Measurements from ENCODE around the gene TCF12.

The TCF12 gene

GRCh38 chr15:57216288-57216687 is 297.8 kb downstream of the TCF12 start:
- Histone ChIP-seq H3K79me1 (ENCODE audit: low read depth, low read length) (peaks cover 2% of the 10 kb centered on the region), H3K9me3 (replicated peaks in 1 of 2; ENCODE audit: control insufficient read depth in 2 of 2, insufficient read depth in 1 of 2, low read depth in 1 of 2, low read length in 2 of 2) (no peaks in the 10 kb centered on the region), H2AK5ac (ENCODE audit: low read depth, low read length) (no peak overlapping the region), H4K8ac (ENCODE audit: low read depth, low read length) (no peak overlapping the region), H2BK15ac (ENCODE audit: low read length) (no peak overlapping the region), H4K91ac (ENCODE audit: low read depth, low read length, poor library complexity) (no peak overlapping the region), H3K4me3 (ENCODE audit: low read length in 2 of 2) (no peak overlapping the region), H2BK120ac (ENCODE audit: low read depth, low read length) (no peak overlapping the region), H3K14ac (ENCODE audit: low read length) (no peak overlapping the region), H3K23ac (ENCODE audit: low read depth, low read length, poor library complexity) (no peak overlapping the region), H3K18ac (ENCODE audit: low read length) (no peak overlapping the region), H2BK12ac (ENCODE audit: low read length) (no peak overlapping the region), H3K27ac (replicated peaks; ENCODE audit: low read length) (no peak overlapping the region), H2BK5ac (ENCODE audit: low read length) (no peak overlapping the region), H2AFZ (ENCODE audit: low read length) (no peak overlapping the region), H3K9ac (ENCODE audit: low read depth, low read length, poor library complexity) (no peak overlapping the region), H3K4ac (ENCODE audit: low read length) (no peak overlapping the region), H3K36me3 (replicated peaks in 1 of 2; ENCODE audit: control insufficient read depth in 2 of 2, insufficient read depth in 2 of 2, low read length in 2 of 2) (no peaks in the 10 kb centered on the region), H3K27me3 (ENCODE audit: control insufficient read depth in 3 of 3, insufficient read depth in 3 of 3, low read depth in 1 of 3, low read length in 3 of 3) (no peaks in the 10 kb centered on the region), H3K4me2 (ENCODE audit: insufficient read depth, low read length, poor library complexity, severe bottlenecking) (no peak overlapping the region), H3K4me1 (ENCODE audit: control insufficient read depth in 2 of 2, insufficient read depth in 1 of 2, low read depth in 1 of 2, low read length in 2 of 2) (peaks cover 7 to 55% of the 10 kb centered on the region in 2 donors)
- DNase-seq (ENCODE audit: low spot score): no peak
- no CpG with 5 or more reads among the region's 2 CpGs for WGBS, 2 donors (ENCODE audit: extremely low coverage in 2 of 2, insufficient read length in 2 of 2, insufficient replicate concordance in 1 of 2)

- no CpG with 5 or more reads among the region's 7 CpGs for WGBS, 2 donors (ENCODE audit: extremely low coverage in 2 of 2, insufficient read length in 2 of 2, insufficient replicate concordance in 1 of 2)
- Histone ChIP-seq H4K91ac (ENCODE audit: low read depth, low read length, poor library complexity) (no peak overlapping the region), H3K27me3 (ENCODE audit: control insufficient read depth in 3 of 3, insufficient read depth in 3 of 3, low read depth in 1 of 3, low read length in 3 of 3) (no peaks in the 10 kb centered on the region), H3K4me1 (ENCODE audit: control insufficient read depth in 2 of 2, insufficient read depth in 1 of 2, low read depth in 1 of 2, low read length in 2 of 2) (peaks cover 7 to 50% of the 10 kb centered on the region in 2 donors), H3K14ac (ENCODE audit: low read length) (no peak overlapping the region), H3K9ac (ENCODE audit: low read depth, low read length, poor library complexity) (no peak overlapping the region), H2BK120ac (ENCODE audit: low read depth, low read length) (no peak overlapping the region), H2BK15ac (ENCODE audit: low read length) (no peak overlapping the region), H3K4ac (ENCODE audit: low read length) (no peak overlapping the region), H3K9me3 (replicated peaks in 1 of 2; ENCODE audit: control insufficient read depth in 2 of 2, insufficient read depth in 1 of 2, low read depth in 1 of 2, low read length in 2 of 2) (no peaks in the 10 kb centered on the region), H3K23ac (ENCODE audit: low read depth, low read length, poor library complexity) (no peak overlapping the region), H3K4me2 (ENCODE audit: insufficient read depth, low read length, poor library complexity, severe bottlenecking) (peak overlapping the region; percentile 26), H2AFZ (ENCODE audit: low read length) (no peak overlapping the region), H2BK5ac (ENCODE audit: low read length) (no peak overlapping the region), H3K36me3 (replicated peaks in 1 of 2; ENCODE audit: control insufficient read depth in 2 of 2, insufficient read depth in 2 of 2, low read length in 2 of 2) (no peaks in the 10 kb centered on the region), H2BK12ac (ENCODE audit: low read length) (no peak overlapping the region), H2AK5ac (ENCODE audit: low read depth, low read length) (no peak overlapping the region), H3K27ac (replicated peaks; ENCODE audit: low read length) (peak overlapping the region; percentile 37), H3K4me3 (ENCODE audit: low read length in 2 of 2) (peak overlapping the region in 1 of 2 donors; percentile 94), H3K79me1 (ENCODE audit: low read depth, low read length) (no peaks in the 10 kb centered on the region), H3K18ac (ENCODE audit: low read length) (no peak overlapping the region), H4K8ac (ENCODE audit: low read depth, low read length) (no peak overlapping the region)
- DNase-seq (ENCODE audit: low spot score): peak; percentile 33
Measured at GRCh38 chr15:57217778-57218598, 299.5 kb downstream of the TCF12 start.

- DNase-seq (ENCODE audit: low spot score): peak; percentile 31
- Histone ChIP-seq H2BK12ac (ENCODE audit: low read length) (no peak overlapping the region), H3K9ac (ENCODE audit: low read depth, low read length, poor library complexity) (no peak overlapping the region), H3K4me1 (ENCODE audit: control insufficient read depth in 2 of 2, insufficient read depth in 1 of 2, low read depth in 1 of 2, low read length in 2 of 2) (peaks cover 7 to 41% of the 10 kb centered on the region in 2 donors), H3K36me3 (replicated peaks in 1 of 2; ENCODE audit: control insufficient read depth in 2 of 2, insufficient read depth in 2 of 2, low read length in 2 of 2) (no peaks in the 10 kb centered on the region), H3K79me1 (ENCODE audit: low read depth, low read length) (no peaks in the 10 kb centered on the region), H3K18ac (ENCODE audit: low read length) (no peak overlapping the region), H3K4me3 (ENCODE audit: low read length in 2 of 2) (peak overlapping the region in 1 of 2 donors; percentile 94), H2AFZ (ENCODE audit: low read length) (no peak overlapping the region), H2BK15ac (ENCODE audit: low read length) (no peak overlapping the region), H3K27ac (replicated peaks; ENCODE audit: low read length) (no peak overlapping the region), H2BK120ac (ENCODE audit: low read depth, low read length) (no peak overlapping the region), H4K8ac (ENCODE audit: low read depth, low read length) (no peak overlapping the region), H3K4me2 (ENCODE audit: insufficient read depth, low read length, poor library complexity, severe bottlenecking) (no peak overlapping the region), H2AK5ac (ENCODE audit: low read depth, low read length) (no peak overlapping the region), H3K14ac (ENCODE audit: low read length) (no peak overlapping the region), H3K23ac (ENCODE audit: low read depth, low read length, poor library complexity) (no peak overlapping the region), H2BK5ac (ENCODE audit: low read length) (no peak overlapping the region), H4K91ac (ENCODE audit: low read depth, low read length, poor library complexity) (no peak overlapping the region), H3K4ac (ENCODE audit: low read length) (no peak overlapping the region), H3K27me3 (ENCODE audit: control insufficient read depth in 3 of 3, insufficient read depth in 3 of 3, low read depth in 1 of 3, low read length in 3 of 3) (no peaks in the 10 kb centered on the region), H3K9me3 (replicated peaks in 1 of 2; ENCODE audit: control insufficient read depth in 2 of 2, insufficient read depth in 1 of 2, low read depth in 1 of 2, low read length in 2 of 2) (no peaks in the 10 kb centered on the region)
- no CpG with 5 or more reads among the region's 2 CpGs for WGBS, 2 donors (ENCODE audit: extremely low coverage in 2 of 2, insufficient read length in 2 of 2, insufficient replicate concordance in 1 of 2)
Measured at GRCh38 chr15:57218826-57219576, 300.6 kb downstream of the TCF12 start.

- no peak overlapping the region for H2BK12ac ChIP-seq (ENCODE audit: low read length)
- WGBS, 2 donors (ENCODE audit: extremely low coverage in 2 of 2, insufficient read length in 2 of 2, insufficient replicate concordance in 1 of 2): no CpG with 5 or more reads among the region's 2 CpGs
- no peak overlapping the region for H2BK120ac ChIP-seq (ENCODE audit: low read depth, low read length)
- DNase-seq (ENCODE audit: low spot score): no peak
- H3K9ac ChIP-seq (ENCODE audit: low read depth, low read length, poor library complexity): no peak overlapping the region
- no peak overlapping the region for H3K4me2 ChIP-seq (ENCODE audit: insufficient read depth, low read length, poor library complexity, severe bottlenecking)
- peak overlapping the region in 1 of 2 donors; percentile 94 for H3K4me3 ChIP-seq (ENCODE audit: low read length in 2 of 2)
- H4K91ac ChIP-seq (ENCODE audit: low read depth, low read length, poor library complexity): no peak overlapping the region
- H2BK15ac ChIP-seq (ENCODE audit: low read length): no peak overlapping the region
- no peak overlapping the region for H3K4ac ChIP-seq (ENCODE audit: low read length)
- H2AK5ac ChIP-seq (ENCODE audit: low read depth, low read length): no peak overlapping the region
- no peak overlapping the region for H3K27ac ChIP-seq (replicated peaks; ENCODE audit: low read length)
- no peak overlapping the region for H2AFZ ChIP-seq (ENCODE audit: low read length)
- H3K23ac ChIP-seq (ENCODE audit: low read depth, low read length, poor library complexity): no peak overlapping the region
- H3K4me1 ChIP-seq (ENCODE audit: control insufficient read depth in 2 of 2, insufficient read depth in 1 of 2, low read depth in 1 of 2, low read length in 2 of 2): peaks cover 7 to 32% of the 10 kb centered on the region in 2 donors
- no peaks in the 10 kb centered on the region for H3K27me3 ChIP-seq (ENCODE audit: control insufficient read depth in 3 of 3, insufficient read depth in 3 of 3, low read depth in 1 of 3, low read length in 3 of 3)
- H3K18ac ChIP-seq (ENCODE audit: low read length): no peak overlapping the region
- no peak overlapping the region for H2BK5ac ChIP-seq (ENCODE audit: low read length)
- H3K79me1 ChIP-seq (ENCODE audit: low read depth, low read length): no peaks in the 10 kb centered on the region
- H3K36me3 ChIP-seq (replicated peaks in 1 of 2; ENCODE audit: control insufficient read depth in 2 of 2, insufficient read depth in 2 of 2, low read length in 2 of 2): no peaks in the 10 kb centered on the region
- H3K9me3 ChIP-seq (replicated peaks in 1 of 2; ENCODE audit: control insufficient read depth in 2 of 2, insufficient read depth in 1 of 2, low read depth in 1 of 2, low read length in 2 of 2): no peaks in the 10 kb centered on the region
- H3K14ac ChIP-seq (ENCODE audit: low read length): no peak overlapping the region
- no peak overlapping the region for H4K8ac ChIP-seq (ENCODE audit: low read depth, low read length)
Measured at GRCh38 chr15:57220205-57220604, 301.8 kb downstream of the TCF12 start.

Measured in neuronal stem cell (in vitro differentiated cells).